ENCODE results near the gene USP2. TPM values are rescaled to one million over a fixed set of nuclear protein-coding genes. Genes with fewer than 3 reads are reported as not detected.

The USP2 gene
- total and polyA plus RNA-seq, 4 experiments from 2014 or later, result 0.17 to 0.22 (median 0.21) TPM; not detected in 1

- H3K4me1 Mint-ChIP-seq, result no peaks in the 10 kb centered on the region
- Histone ChIP-seq H3K9me3 (ENCODE audit: control insufficient read depth in 1 of 2, low read length in 2 of 2) (peaks cover 0 to 7% of the 10 kb centered on the region in 2 donors), H3K36me3 (ENCODE audit: insufficient read depth, low read length) (no peaks in the 10 kb centered on the region), H3K27ac (ENCODE audit: low read depth, low read length) (no peak overlapping the region), H3K27me3 (ENCODE audit: insufficient read depth, low read length) (no peaks in the 10 kb centered on the region), H3K4me1 (ENCODE audit: insufficient read depth, low read length) (no peaks in the 10 kb centered on the region), H3K4me3 (ENCODE audit: low read length in 2 of 2) (no peak overlapping the region)
- ChIA-PET POLR2A (ENCODE audit: partially characterized antibody) (no interaction called here), CTCF (ENCODE audit: partially characterized antibody) (no interaction called here)
- DNase-seq, result no peak
- peaks cover 1 to 6% of the 10 kb centered on the region in 2 donors for H3K36me3 Mint-ChIP-seq
- no peak overlapping the region for H3K4me3 Mint-ChIP-seq
- intact Hi-C loops (cut with micrococcal nuclease), result no loop called here
- H3K9me3 Mint-ChIP-seq, result peaks cover 2 to 55% (median 39%) of the 10 kb centered on the region in 8 donors
- H3K27ac Mint-ChIP-seq, result no peak overlapping the region
- H3K27me3 Mint-ChIP-seq, result peaks cover 8 to 23% of the 10 kb centered on the region in 2 donors
Observed at GRCh38 chr11:119400860-119401259, 19.4 kb upstream of the USP2 start.

GRCh38 chr11:119397740-119398139 is 16.2 kb upstream of the USP2 start:
- no peak for DNase-seq
- no peaks in the 10 kb centered on the region for H3K36me3 ChIP-seq (ENCODE audit: insufficient read depth, low read length)
- peaks cover 16 to 35% of the 10 kb centered on the region in 2 donors for H3K27me3 Mint-ChIP-seq
- H3K4me1 ChIP-seq (ENCODE audit: insufficient read depth, low read length), result no peaks in the 10 kb centered on the region
- H3K27ac Mint-ChIP-seq, result no peak overlapping the region
- CTCF ChIA-PET (ENCODE audit: partially characterized antibody), result no interaction called here
- H3K9me3 Mint-ChIP-seq, result peaks cover 2 to 56% (median 39%) of the 10 kb centered on the region in 8 donors
- POLR2A ChIA-PET (ENCODE audit: partially characterized antibody), result no interaction called here
- H3K4me3 ChIP-seq (ENCODE audit: low read length in 2 of 2), result no peak overlapping the region
- H3K27me3 ChIP-seq (ENCODE audit: insufficient read depth, low read length), result peaks cover 5% of the 10 kb centered on the region
- peaks cover 1 to 6% of the 10 kb centered on the region in 2 donors for H3K36me3 Mint-ChIP-seq
- no peak overlapping the region for H3K27ac ChIP-seq (ENCODE audit: low read depth, low read length)
- H3K9me3 ChIP-seq (ENCODE audit: control insufficient read depth in 1 of 2, low read length in 2 of 2), result peaks cover 0 to 7% of the 10 kb centered on the region in 2 donors
- intact Hi-C loops (cut with micrococcal nuclease), result no loop called here
- H3K4me1 Mint-ChIP-seq, result no peaks in the 10 kb centered on the region
- no peak overlapping the region for H3K4me3 Mint-ChIP-seq

GRCh38 chr11:119396835-119397234 is 15.3 kb upstream of the USP2 start:
- Mint-ChIP-seq H3K36me3 (peaks cover 1 to 6% of the 10 kb centered on the region in 2 donors), H3K27ac (no peak overlapping the region), H3K4me3 (no peak overlapping the region), H3K4me1 (no peaks in the 10 kb centered on the region), H3K9me3 (peaks cover 2 to 51% (median 38%) of the 10 kb centered on the region in 8 donors), H3K27me3 (peaks cover 14 to 31% of the 10 kb centered on the region in 2 donors)
- Histone ChIP-seq H3K27ac (ENCODE audit: low read depth, low read length) (no peak overlapping the region), H3K27me3 (ENCODE audit: insufficient read depth, low read length) (peaks cover 5% of the 10 kb centered on the region), H3K4me3 (ENCODE audit: low read length in 2 of 2) (no peak overlapping the region), H3K9me3 (ENCODE audit: control insufficient read depth in 1 of 2, low read length in 2 of 2) (peaks cover 0 to 7% of the 10 kb centered on the region in 2 donors), H3K4me1 (ENCODE audit: insufficient read depth, low read length) (no peaks in the 10 kb centered on the region), H3K36me3 (ENCODE audit: insufficient read depth, low read length) (no peaks in the 10 kb centered on the region)
- POLR2A ChIA-PET (ENCODE audit: partially characterized antibody), result no interaction called here
- DNase-seq, result no peak
- intact Hi-C loops (cut with micrococcal nuclease), result no loop called here
- CTCF ChIA-PET (ENCODE audit: partially characterized antibody), result no interaction called here

GRCh38 chr11:119391275-119391674 is 9.8 kb upstream of the USP2 start:
- intact Hi-C loops (cut with micrococcal nuclease), result no loop called here
- H3K27me3 ChIP-seq (ENCODE audit: insufficient read depth, low read length), result peaks cover 5% of the 10 kb centered on the region
- ChIA-PET CTCF (ENCODE audit: partially characterized antibody) (no interaction called here), POLR2A (ENCODE audit: partially characterized antibody) (no interaction called here)
- H3K4me1 ChIP-seq (ENCODE audit: insufficient read depth, low read length), result no peaks in the 10 kb centered on the region
- no peaks in the 10 kb centered on the region for H3K9me3 ChIP-seq (ENCODE audit: control insufficient read depth in 1 of 2, low read length in 2 of 2)
- no peak for DNase-seq
- H3K27ac ChIP-seq (ENCODE audit: low read depth, low read length), result no peak overlapping the region
- H3K4me1 Mint-ChIP-seq, result no peaks in the 10 kb centered on the region
- H3K27me3 Mint-ChIP-seq, result peaks cover 15 to 29% of the 10 kb centered on the region in 2 donors
- H3K9me3 Mint-ChIP-seq, result peaks cover 0 to 1% (median 0%) of the 10 kb centered on the region in 8 donors
- H3K36me3 Mint-ChIP-seq, result no peaks in the 10 kb centered on the region
- no peak overlapping the region for H3K4me3 Mint-ChIP-seq
- H3K4me3 ChIP-seq (ENCODE audit: low read length in 2 of 2), result no peak overlapping the region
- H3K36me3 ChIP-seq (ENCODE audit: insufficient read depth, low read length), result no peaks in the 10 kb centered on the region
- no peak overlapping the region for H3K27ac Mint-ChIP-seq

GRCh38 chr11:119389611-119390254 is 8.2 kb upstream of the USP2 start:
- H3K27me3 Mint-ChIP-seq, result peaks cover 9 to 24% of the 10 kb centered on the region in 2 donors
- intact Hi-C loops (cut with micrococcal nuclease), result no loop called here
- no peaks in the 10 kb centered on the region for H3K4me1 Mint-ChIP-seq

GRCh38 chr11:119388103-119388502 is 6.6 kb upstream of the USP2 start:
- CTCF ChIA-PET (ENCODE audit: partially characterized antibody), result no interaction called here
- intact Hi-C loops (cut with micrococcal nuclease), result no loop called here

More at GRCh38 chr11:119389611-119390254, 8.2 kb upstream of the USP2 start:
- POLR2A ChIA-PET (ENCODE audit: partially characterized antibody), result no interaction called here
- H3K4me3 Mint-ChIP-seq, result no peak overlapping the region
- H3K9me3 Mint-ChIP-seq, result peaks cover 0 to 1% (median 0%) of the 10 kb centered on the region in 8 donors
- Histone ChIP-seq H3K4me1 (ENCODE audit: insufficient read depth, low read length) (no peaks in the 10 kb centered on the region), H3K36me3 (ENCODE audit: insufficient read depth, low read length) (no peaks in the 10 kb centered on the region), H3K27me3 (ENCODE audit: insufficient read depth, low read length) (peaks cover 2% of the 10 kb centered on the region), H3K4me3 (ENCODE audit: low read length in 2 of 2) (no peak overlapping the region), H3K9me3 (ENCODE audit: control insufficient read depth in 1 of 2, low read length in 2 of 2) (no peaks in the 10 kb centered on the region), H3K27ac (ENCODE audit: low read depth, low read length) (no peak overlapping the region)
- H3K36me3 Mint-ChIP-seq, result no peaks in the 10 kb centered on the region
- CTCF ChIA-PET (ENCODE audit: partially characterized antibody), result no interaction called here
- peak in 1 of 5 donors; percentile 10 for DNase-seq
- H3K27ac Mint-ChIP-seq, result peak overlapping the region in 1 of 7 donors; percentile 16

GRCh38 chr11:119384332-119384731 is 2.8 kb upstream of the USP2 start:
- H3K27me3 ChIP-seq (ENCODE audit: insufficient read depth, low read length), result no peaks in the 10 kb centered on the region
- CTCF ChIA-PET (ENCODE audit: partially characterized antibody), result interaction anchor here (1.2 to 13.9 kb wide), 5 partner anchors 14 to 60 kb away, joined by 3 to 179 read pairs (median 5); no protein-coding TSS in a partner anchor
- Mint-ChIP-seq H3K9me3 (no peaks in the 10 kb centered on the region), H3K36me3 (no peaks in the 10 kb centered on the region), H3K27me3 (peaks cover 3 to 9% of the 10 kb centered on the region in 2 donors), H3K4me3 (no peak overlapping the region), H3K27ac (no peak overlapping the region), H3K4me1 (peaks cover 0 to 9% (median 6%) of the 10 kb centered on the region in 4 donors)
- DNase-seq, result no peak
- H3K36me3 ChIP-seq (ENCODE audit: insufficient read depth, low read length), result no peaks in the 10 kb centered on the region
- intact Hi-C loops (cut with micrococcal nuclease), result no loop called here
- H3K27ac ChIP-seq (ENCODE audit: low read depth, low read length), result no peak overlapping the region
- H3K4me1 ChIP-seq (ENCODE audit: insufficient read depth, low read length), result peaks cover 17% of the 10 kb centered on the region
- H3K9me3 ChIP-seq (ENCODE audit: control insufficient read depth in 1 of 2, low read length in 2 of 2), result no peaks in the 10 kb centered on the region
- POLR2A ChIA-PET (ENCODE audit: partially characterized antibody), result no interaction called here
- H3K4me3 ChIP-seq (ENCODE audit: low read length in 2 of 2), result no peak overlapping the region

More at GRCh38 chr11:119388103-119388502, 6.6 kb upstream of the USP2 start:
- H3K36me3 ChIP-seq (ENCODE audit: insufficient read depth, low read length), result no peaks in the 10 kb centered on the region
- H3K9me3 ChIP-seq (ENCODE audit: control insufficient read depth in 1 of 2, low read length in 2 of 2), result no peaks in the 10 kb centered on the region
- DNase-seq, result no peak
- Mint-ChIP-seq H3K4me3 (no peak overlapping the region), H3K27me3 (peaks cover 8 to 17% of the 10 kb centered on the region in 2 donors), H3K9me3 (peaks cover 0 to 1% (median 0%) of the 10 kb centered on the region in 8 donors), H3K27ac (no peak overlapping the region), H3K4me1 (no peaks in the 10 kb centered on the region), H3K36me3 (no peaks in the 10 kb centered on the region)
- no peak overlapping the region for H3K27ac ChIP-seq (ENCODE audit: low read depth, low read length)
- no peak overlapping the region for H3K4me3 ChIP-seq (ENCODE audit: low read length in 2 of 2)
- POLR2A ChIA-PET (ENCODE audit: partially characterized antibody), result no interaction called here
- H3K4me1 ChIP-seq (ENCODE audit: insufficient read depth, low read length), result no peaks in the 10 kb centered on the region
- H3K27me3 ChIP-seq (ENCODE audit: insufficient read depth, low read length), result no peaks in the 10 kb centered on the region

Measured in CD4-positive, alpha-beta memory T cell (primary cell).